GM12873 (cell line): ENCODE data around the gene NLRP6.

ENCODE experiments used
- CTCF ChIP-seq: IDR thresholded peaks from 2 replicates; pipeline ENCODE4 v1.5.1; 2012; ENCODE audit warnings: low read depth, mild to moderate bottlenecking, moderate library complexity, low read length, control low read depth; ENCODE audit not compliant: insufficient read depth; ENCODE audit errors: missing control alignments

Gene NLRP6

GRCh38 chr11:278001-278951 is at the start of gene NLRP6:
TSS of gene NLRP6 (plus strand) at chr11:278407. CDS start at chr11:278570, 163 bp downstream.
- no peak for TF ChIP-seq CTCF

GRCh38 chr11:230431-230830 is 47.8 kb upstream of the NLRP6 start:
- TF ChIP-seq CTCF: no peak

- TF ChIP-seq CTCF: no peak
Measured at GRCh38 chr11:232783-233565, 45.2 kb upstream of the NLRP6 start.

- TF ChIP-seq CTCF: no peak
Measured at GRCh38 chr11:235180-235579, 43.0 kb upstream of the NLRP6 start.

- TF ChIP-seq CTCF: no peak
Measured at GRCh38 chr11:235609-235996, 42.6 kb upstream of the NLRP6 start.

GRCh38 chr11:235997-236773 is 42.0 kb upstream of the NLRP6 start, which contains the start of gene SIRT3:
TSS of gene SIRT3 (minus strand) at chr11:236342. CDS start at chr11:236328, 14 bp downstream.
- peak; percentile 16 for TF ChIP-seq CTCF
